Measurements from ENCODE around the gene TAF15. TPM values are rescaled to one million over a fixed set of nuclear protein-coding genes. Genes with fewer than 3 reads are reported as not detected.

Gene TAF15
- total and polyA plus RNA-seq, 2 of the 13 experiments (the other 11 are each of a cell fraction or from before 2014, with no cell fraction given) = 25.2 to 26.5 TPM

DNA sequence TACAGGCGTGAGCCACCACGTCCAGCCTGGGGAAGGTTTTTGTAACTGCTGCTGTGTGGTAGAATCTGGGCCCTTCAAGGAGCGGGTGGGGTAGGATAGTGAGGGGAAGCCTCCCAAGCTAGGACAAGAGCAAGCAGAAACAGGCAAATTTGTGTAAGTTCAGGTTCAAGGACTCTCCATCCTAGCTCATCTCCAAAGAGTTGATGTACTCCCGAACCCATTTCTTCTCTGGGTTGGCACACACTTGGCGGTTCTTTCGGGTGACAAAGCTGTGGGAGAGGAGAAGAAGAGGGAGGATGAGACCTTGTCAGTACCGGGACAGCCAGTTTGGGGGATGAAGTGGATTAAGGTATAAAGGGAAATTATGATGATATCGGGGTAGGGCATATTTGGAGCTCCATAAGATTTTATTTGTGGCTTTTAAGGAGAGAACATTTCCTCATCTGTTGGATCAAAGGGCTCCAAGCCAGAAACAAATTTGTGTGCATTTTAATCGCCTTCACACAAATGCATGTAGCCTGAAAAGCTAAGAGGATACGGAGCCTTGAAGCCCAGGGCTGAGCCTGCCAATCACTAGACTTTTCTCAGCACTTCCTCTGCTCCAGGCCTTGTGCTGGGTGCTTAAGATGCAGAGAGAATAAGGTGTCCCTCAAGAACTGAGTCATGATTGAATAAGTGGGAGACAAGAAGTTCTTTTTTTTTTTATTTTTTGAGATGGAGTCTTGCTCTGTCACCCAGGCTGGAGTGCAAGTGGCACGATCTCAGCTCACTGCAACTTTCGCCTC lies 63.1 kb downstream of the TAF15 start:
- Histone ChIP-seq H3K4me2 (ENCODE audit: low read depth, low read length) (no peak overlapping the region), H3K27me3 (ENCODE audit: control insufficient read depth in 1 of 2, insufficient read depth in 2 of 2, low read length in 2 of 2) (no peaks in the 10 kb centered on the region), H3K4me3 (replicated peaks in 1 of 3; ENCODE audit: insufficient read depth in 1 of 3, low read depth in 2 of 3, low read length in 3 of 3) (no peak overlapping the region), H3K27ac (ENCODE audit: extremely low read length, insufficient read depth, low read length) (no peak overlapping the region), H3K79me2 (ENCODE audit: insufficient read depth, low read length) (no peaks in the 10 kb centered on the region), H3K9ac (ENCODE audit: insufficient read depth, low read depth, low read length) (no peak overlapping the region), H3K9me3 (ENCODE audit: low read length) (no peaks in the 10 kb centered on the region), H3K36me3 (replicated peaks in 1 of 2; ENCODE audit: control insufficient read depth in 1 of 2, insufficient read depth in 2 of 2, low read length in 2 of 2) (no peaks in the 10 kb centered on the region), H4K20me1 (ENCODE audit: insufficient read depth, low read length) (no peaks in the 10 kb centered on the region), H3K4me1 (ENCODE audit: insufficient read depth, low read length) (peaks cover 35% of the 10 kb centered on the region), H2AFZ (ENCODE audit: low read length) (no peak overlapping the region)
- DNase-seq (ENCODE audit: low spot score) (no peak), ATAC-seq (no peak), FAIRE-seq (no peak)
- intact Hi-C loops (cut with micrococcal nuclease; ENCODE audit: unreplicated experiment) = no loop called here
- WGBS (ENCODE audit: low lambda C conversion rate) = 73% methylated on average over 12 of the region's 12 CpGs
- TF ChIP-seq CREB3 (CRISPR knock-in tag; IDR thresholded peaks at IDR 0.05) = no peak
- no peak for TF ChIP-seq SMAD9 (CRISPR knock-in tag; IDR thresholded peaks at IDR 0.05)
- no peak for TF ChIP-seq NFE2L1 (CRISPR knock-in tag; IDR thresholded peaks at IDR 0.05; ENCODE audit: borderline replicate concordance)
- TF ChIP-seq KDM5A (IDR thresholded peaks at IDR 0.05; ENCODE audit: borderline replicate concordance, low read length) = no peak
- TF ChIP-seq, protein P1, sequence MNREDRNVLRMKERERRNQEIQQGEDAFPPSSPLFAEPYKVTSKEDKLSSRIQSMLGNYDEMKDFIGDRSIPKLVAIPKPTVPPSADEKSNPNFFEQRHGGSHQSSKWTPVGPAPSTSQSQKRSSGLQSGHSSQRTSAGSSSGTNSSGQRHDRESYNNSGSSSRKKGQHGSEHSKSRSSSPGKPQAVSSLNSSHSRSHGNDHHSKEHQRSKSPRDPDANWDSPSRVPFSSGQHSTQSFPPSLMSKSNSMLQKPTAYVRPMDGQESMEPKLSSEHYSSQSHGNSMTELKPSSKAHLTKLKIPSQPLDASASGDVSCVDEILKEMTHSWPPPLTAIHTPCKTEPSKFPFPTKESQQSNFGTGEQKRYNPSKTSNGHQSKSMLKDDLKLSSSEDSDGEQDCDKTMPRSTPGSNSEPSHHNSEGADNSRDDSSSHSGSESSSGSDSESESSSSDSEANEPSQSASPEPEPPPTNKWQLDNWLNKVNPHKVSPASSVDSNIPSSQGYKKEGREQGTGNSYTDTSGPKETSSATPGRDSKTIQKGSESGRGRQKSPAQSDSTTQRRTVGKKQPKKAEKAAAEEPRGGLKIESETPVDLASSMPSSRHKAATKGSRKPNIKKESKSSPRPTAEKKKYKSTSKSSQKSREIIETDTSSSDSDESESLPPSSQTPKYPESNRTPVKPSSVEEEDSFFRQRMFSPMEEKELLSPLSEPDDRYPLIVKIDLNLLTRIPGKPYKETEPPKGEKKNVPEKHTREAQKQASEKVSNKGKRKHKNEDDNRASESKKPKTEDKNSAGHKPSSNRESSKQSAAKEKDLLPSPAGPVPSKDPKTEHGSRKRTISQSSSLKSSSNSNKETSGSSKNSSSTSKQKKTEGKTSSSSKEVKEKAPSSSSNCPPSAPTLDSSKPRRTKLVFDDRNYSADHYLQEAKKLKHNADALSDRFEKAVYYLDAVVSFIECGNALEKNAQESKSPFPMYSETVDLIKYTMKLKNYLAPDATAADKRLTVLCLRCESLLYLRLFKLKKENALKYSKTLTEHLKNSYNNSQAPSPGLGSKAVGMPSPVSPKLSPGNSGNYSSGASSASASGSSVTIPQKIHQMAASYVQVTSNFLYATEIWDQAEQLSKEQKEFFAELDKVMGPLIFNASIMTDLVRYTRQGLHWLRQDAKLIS (CRISPR knock-in tag; IDR thresholded peaks at IDR 0.05) = no peak
- no peak for TF ChIP-seq ZNF121 (CRISPR knock-in tag; IDR thresholded peaks at IDR 0.05)
- TF ChIP-seq CENPX (CRISPR knock-in tag; IDR thresholded peaks at IDR 0.05) = no peak
- no peak for TF ChIP-seq MLX (CRISPR knock-in tag; IDR thresholded peaks at IDR 0.05)
- no peak for TF ChIP-seq KAT8 (CRISPR knock-in tag; IDR thresholded peaks at IDR 0.05)
- no peak for TF ChIP-seq ZSCAN22 (CRISPR knock-in tag; IDR thresholded peaks at IDR 0.05)
- no peak for TF ChIP-seq NFE2 (CRISPR knock-in tag; IDR thresholded peaks at IDR 0.05)
- no peak for TF ChIP-seq PAF1 (CRISPR knock-in tag; IDR thresholded peaks at IDR 0.05)
- TF ChIP-seq, protein P2, sequence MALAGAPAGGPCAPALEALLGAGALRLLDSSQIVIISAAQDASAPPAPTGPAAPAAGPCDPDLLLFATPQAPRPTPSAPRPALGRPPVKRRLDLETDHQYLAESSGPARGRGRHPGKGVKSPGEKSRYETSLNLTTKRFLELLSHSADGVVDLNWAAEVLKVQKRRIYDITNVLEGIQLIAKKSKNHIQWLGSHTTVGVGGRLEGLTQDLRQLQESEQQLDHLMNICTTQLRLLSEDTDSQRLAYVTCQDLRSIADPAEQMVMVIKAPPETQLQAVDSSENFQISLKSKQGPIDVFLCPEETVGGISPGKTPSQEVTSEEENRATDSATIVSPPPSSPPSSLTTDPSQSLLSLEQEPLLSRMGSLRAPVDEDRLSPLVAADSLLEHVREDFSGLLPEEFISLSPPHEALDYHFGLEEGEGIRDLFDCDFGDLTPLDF (CRISPR knock-in tag; IDR thresholded peaks at IDR 0.05) = no peak
- TF ChIP-seq ERF (CRISPR knock-in tag; IDR thresholded peaks at IDR 0.05) = no peak
- TF ChIP-seq ZNF256 (CRISPR knock-in tag; conservative IDR thresholded peaks at IDR 0.05) = no peak
- ChIA-PET POLR2A (no interaction called here), CTCF (ENCODE audit: low intra/inter-chr PET ratio, low total read pairs) (no interaction called here)
- in situ Hi-C loops (cut with HindIII; ENCODE audit: extremely low pct_ligation_motif_present, low pct_unique_long_range_greater_than_20kb) = no loop called here
- no TSS peak for BruUV-seq (replicated peaks)

All from HepG2 (cell line).